MCF 10A (cell line): ENCODE measurements around the gene BACE1. TPM values are rescaled to one million over a fixed set of nuclear protein-coding genes. Genes with fewer than 3 reads are reported as not detected.
"Not testable (repeated sequence)": the region's sequence is repeated elsewhere in the genome, so short reads cannot be mapped to it uniquely, and the experiment has no call there.

ENCODE experiments used
- BruUV-seq: library from RNA; stranded (reverse); fragments of 400-500 nt; replicated peaks from 2 replicates; lab custom pipeline; 2021; lab: Mats Ljungman, UMichigan
- CTCF ChIA-PET: fragments of 300-600 bp; sonication (Branson Sonifier 250); formaldehyde crosslinking; extraction: SDS; loops from one replicate; lab custom pipeline; 2021; ENCODE audit warnings: antibody characterized with exemption, inconsistent platforms; lab: Yijun Ruan, JAX
- POLR2A ChIA-PET: fragments of 300-600, 350-650 bp; sonication (Branson Sonifier 250); formaldehyde crosslinking; extraction: SDS; loops from one replicate; lab custom pipeline; 2020; ENCODE audit warnings: antibody characterized with exemption, inconsistent platforms; lab: Yijun Ruan, JAX
- DNase-seq: peaks from one replicate; pipeline ENCODE4 v3.0.0-alpha.2; 2018; ENCODE audit not compliant: unreplicated experiment
- H3K27ac Mint-ChIP-seq: one replicate; pipeline ENCODE4 v1.8.0; 2022; ENCODE audit warnings: mild to moderate bottlenecking, low read depth, mixed read lengths; ENCODE audit not compliant: unreplicated experiment
- H3K27me3 Mint-ChIP-seq: one replicate; pipeline ENCODE4 v1.8.0; 2022; ENCODE audit warnings: mixed read lengths; ENCODE audit not compliant: insufficient read depth, unreplicated experiment
- H3K36me3 Mint-ChIP-seq: one replicate; pipeline ENCODE4 v1.8.0; 2022; ENCODE audit warnings: mild to moderate bottlenecking, moderate library complexity, mixed read lengths; ENCODE audit not compliant: insufficient read depth, unreplicated experiment
- H3K4me1 Mint-ChIP-seq: one replicate; pipeline ENCODE4 v1.8.0; 2022; ENCODE audit warnings: mixed read lengths; ENCODE audit not compliant: insufficient read depth, unreplicated experiment
- H3K4me3 Mint-ChIP-seq: one replicate; pipeline ENCODE4 v1.8.0; 2022; ENCODE audit warnings: mild to moderate bottlenecking, moderate library complexity, mixed read lengths; ENCODE audit not compliant: unreplicated experiment
- H3K9me3 Mint-ChIP-seq: one replicate; pipeline ENCODE4 v1.8.0; 2022; ENCODE audit warnings: mixed read lengths; ENCODE audit not compliant: unreplicated experiment
- intact Hi-C: fragments of 100-400 bp; cut with micrococcal nuclease; formaldehyde crosslinking; loops from 2 replicates; pipeline ENCODE4 v1.14.1; 2022
- total RNA-seq: library from RNA; stranded (reverse); gene quantifications from 2 replicates; pipeline ENCODE4 v1.2.3, GENCODE V29; 2022
- TF ChIP-seq, protein P1 (sequence below): fragments of 200-600 bp; IDR thresholded peaks from one replicate; pipeline ENCODE4 v1.8.0; 2022; ENCODE audit warnings: antibody characterized with exemption, mild to moderate bottlenecking; ENCODE audit not compliant: unreplicated experiment

Gene BACE1
- total RNA-seq, 1 experiment from 2014 or later, result 15.8 TPM

DNA sequence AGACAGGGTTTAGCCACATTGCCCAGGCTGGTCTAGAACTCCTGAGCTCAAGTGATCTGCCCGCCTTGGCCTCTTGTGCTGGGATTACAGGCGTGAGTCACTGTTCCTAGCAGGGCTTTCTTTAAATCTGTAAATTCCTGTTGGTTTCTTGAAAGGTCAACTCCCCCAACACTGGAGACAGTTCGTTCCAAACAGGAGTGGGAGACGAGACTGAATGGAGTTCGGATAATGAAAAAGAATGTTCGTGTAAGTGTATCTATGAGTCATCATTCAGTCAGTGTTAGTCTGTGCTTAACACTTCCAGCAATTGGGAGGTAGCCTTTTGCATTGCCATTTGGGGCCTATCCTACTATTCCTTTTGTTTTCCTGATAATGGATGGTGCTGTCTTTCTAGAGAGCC is 34.9 kb downstream of the BACE1 start:
- H3K4me1 Mint-ChIP-seq, result peaks cover 11% of the 10 kb centered on the region
- ChIA-PET CTCF (interaction anchor here (0.7 kb wide), 2 partner anchors 184 to 537 kb away, joined by 4 read pairs; no protein-coding TSS in a partner anchor), POLR2A (interaction anchor here (0.5 to 0.8 kb wide), 2 partner anchors 13 to 1122 kb away, joined by 3 to 4 read pairs; no protein-coding TSS in a partner anchor)
- H3K9me3 Mint-ChIP-seq, result no peaks in the 10 kb centered on the region
- peak overlapping the region; percentile 78 for H3K27ac Mint-ChIP-seq
- no peaks in the 10 kb centered on the region for H3K27me3 Mint-ChIP-seq
- H3K36me3 Mint-ChIP-seq, result peaks cover 49% of the 10 kb centered on the region
- H3K4me3 Mint-ChIP-seq, result peak overlapping the region; percentile 23
- TF ChIP-seq, protein P1, sequence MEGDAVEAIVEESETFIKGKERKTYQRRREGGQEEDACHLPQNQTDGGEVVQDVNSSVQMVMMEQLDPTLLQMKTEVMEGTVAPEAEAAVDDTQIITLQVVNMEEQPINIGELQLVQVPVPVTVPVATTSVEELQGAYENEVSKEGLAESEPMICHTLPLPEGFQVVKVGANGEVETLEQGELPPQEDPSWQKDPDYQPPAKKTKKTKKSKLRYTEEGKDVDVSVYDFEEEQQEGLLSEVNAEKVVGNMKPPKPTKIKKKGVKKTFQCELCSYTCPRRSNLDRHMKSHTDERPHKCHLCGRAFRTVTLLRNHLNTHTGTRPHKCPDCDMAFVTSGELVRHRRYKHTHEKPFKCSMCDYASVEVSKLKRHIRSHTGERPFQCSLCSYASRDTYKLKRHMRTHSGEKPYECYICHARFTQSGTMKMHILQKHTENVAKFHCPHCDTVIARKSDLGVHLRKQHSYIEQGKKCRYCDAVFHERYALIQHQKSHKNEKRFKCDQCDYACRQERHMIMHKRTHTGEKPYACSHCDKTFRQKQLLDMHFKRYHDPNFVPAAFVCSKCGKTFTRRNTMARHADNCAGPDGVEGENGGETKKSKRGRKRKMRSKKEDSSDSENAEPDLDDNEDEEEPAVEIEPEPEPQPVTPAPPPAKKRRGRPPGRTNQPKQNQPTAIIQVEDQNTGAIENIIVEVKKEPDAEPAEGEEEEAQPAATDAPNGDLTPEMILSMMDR, result no peak
- intact Hi-C loops, result no loop called here
- BruUV-seq, result no TSS peak
- DNase-seq, result peak; percentile 89

DNA sequence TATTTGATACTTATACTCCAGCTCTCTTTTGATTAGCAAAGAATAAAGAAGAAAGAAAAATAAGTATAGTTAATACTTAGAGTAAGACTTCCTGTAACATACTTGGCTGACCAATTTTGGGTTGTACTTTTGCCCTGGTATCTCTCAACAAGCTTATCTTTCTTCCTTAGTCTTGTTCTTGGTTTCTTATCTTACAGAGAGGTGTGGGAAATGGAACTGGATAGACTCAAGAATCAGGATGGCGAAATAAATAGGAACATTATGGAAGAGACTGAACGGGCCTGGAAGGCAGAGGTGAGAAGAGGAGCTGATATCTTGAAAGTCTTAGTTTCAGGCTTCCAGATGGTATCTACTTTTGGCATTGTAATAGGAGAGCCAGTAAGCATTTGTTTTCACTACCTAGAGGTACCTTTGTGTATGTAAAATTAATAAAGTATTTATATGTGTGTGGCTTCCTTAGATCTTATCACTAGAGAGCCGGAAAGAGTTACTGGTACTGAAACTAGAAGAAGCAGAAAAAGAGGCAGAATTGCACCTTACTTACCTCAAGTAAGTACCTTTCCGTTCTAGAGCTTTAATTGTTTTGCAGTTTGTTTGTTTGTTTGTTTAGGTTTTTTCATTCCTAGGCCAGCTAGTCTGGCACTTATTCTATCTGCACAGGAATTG is 36.2 kb downstream of the BACE1 start:
- TF ChIP-seq, protein P1, result no peak
- Mint-ChIP-seq H3K4me1 (peaks cover 11% of the 10 kb centered on the region), H3K27me3 (no peaks in the 10 kb centered on the region), H3K4me3 (no peak overlapping the region), H3K9me3 (no peaks in the 10 kb centered on the region), H3K27ac (no peak overlapping the region), H3K36me3 (peaks cover 50% of the 10 kb centered on the region)
- intact Hi-C loops, result no loop called here
- ChIA-PET POLR2A (no interaction called here), CTCF (no interaction called here)
- no peak for DNase-seq
- BruUV-seq, result no TSS peak

DNA sequence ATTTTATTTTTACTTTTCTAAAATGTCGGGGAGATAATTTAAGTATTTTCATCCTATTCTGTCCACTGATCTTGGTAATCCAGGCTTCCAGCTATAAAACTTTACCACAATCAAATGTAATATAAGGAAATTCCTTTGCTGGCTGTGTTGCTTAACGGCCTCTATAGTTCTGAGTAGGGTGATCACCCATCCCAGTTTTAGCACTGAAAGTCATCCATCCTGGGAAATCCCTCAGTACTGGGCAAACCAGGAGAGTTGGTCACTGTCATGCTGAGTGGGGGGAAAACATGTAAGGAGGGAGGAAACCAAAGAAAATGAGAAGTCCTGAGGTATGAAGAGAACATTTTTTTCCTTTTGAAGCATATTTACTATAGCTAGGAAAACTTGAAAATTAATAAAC is 37.7 kb downstream of the BACE1 start:
- no peak overlapping the region for H3K4me3 Mint-ChIP-seq
- no peaks in the 10 kb centered on the region for H3K9me3 Mint-ChIP-seq
- no peak overlapping the region for H3K27ac Mint-ChIP-seq
- TF ChIP-seq, protein P1, result no peak
- no peak for DNase-seq
- BruUV-seq, result no TSS peak
- intact Hi-C loops, result no loop called here
- ChIA-PET POLR2A (no interaction called here), CTCF (no interaction called here)
- peaks cover 21% of the 10 kb centered on the region for H3K4me1 Mint-ChIP-seq
- peaks cover 40% of the 10 kb centered on the region for H3K36me3 Mint-ChIP-seq
- H3K27me3 Mint-ChIP-seq, result no peaks in the 10 kb centered on the region

DNA sequence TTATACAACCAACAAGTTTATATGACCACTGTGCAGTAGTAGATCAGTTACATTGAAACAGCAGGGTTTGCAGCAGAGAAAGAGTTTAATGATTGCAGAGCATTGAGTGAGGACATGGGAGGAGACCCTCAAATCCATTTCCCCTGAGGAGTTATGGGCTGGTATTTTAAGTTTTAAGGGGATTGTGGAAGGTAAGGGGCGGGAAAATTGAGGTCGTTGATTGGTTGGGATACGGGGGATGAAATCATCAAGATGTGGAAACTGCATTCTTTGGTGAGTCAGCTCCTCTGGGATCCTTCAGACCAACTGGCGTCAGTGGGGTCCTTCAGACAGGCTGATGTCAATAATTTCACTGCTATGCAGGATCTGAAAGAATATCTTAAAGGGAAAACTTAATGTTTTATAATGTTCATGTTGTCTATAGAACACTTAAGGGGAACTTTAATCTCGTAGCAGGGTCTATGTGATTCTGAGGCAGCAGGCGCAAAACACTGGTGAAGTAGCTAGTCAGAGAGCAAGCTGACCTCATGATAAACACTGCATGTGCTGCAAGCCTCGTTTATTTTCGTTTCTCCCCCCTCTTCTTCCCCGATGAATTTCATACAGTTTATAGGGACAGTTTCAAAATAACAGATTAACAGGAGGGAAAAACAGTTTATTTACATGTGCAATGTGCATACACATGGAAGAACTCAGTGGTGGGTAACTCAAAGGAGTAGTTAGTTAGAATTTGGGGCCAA is 42.3 kb downstream of the BACE1 start:
- peaks cover 11% of the 10 kb centered on the region for H3K4me1 Mint-ChIP-seq
- no peak overlapping the region for H3K4me3 Mint-ChIP-seq
- CTCF ChIA-PET, result no interaction called here
- TF ChIP-seq, protein P1, result no peak
- peak; percentile 79 for DNase-seq
- no peaks in the 10 kb centered on the region for H3K9me3 Mint-ChIP-seq
- no TSS peak for BruUV-seq
- H3K27me3 Mint-ChIP-seq, result no peaks in the 10 kb centered on the region
- no peak overlapping the region for H3K27ac Mint-ChIP-seq
- POLR2A ChIA-PET, result interaction anchor here (1.4 kb wide), 1 partner anchor 12 kb away, joined by 5 read pairs; no protein-coding TSS in a partner anchor
- intact Hi-C loops, result no loop called here
- peaks cover 34% of the 10 kb centered on the region for H3K36me3 Mint-ChIP-seq

DNA sequence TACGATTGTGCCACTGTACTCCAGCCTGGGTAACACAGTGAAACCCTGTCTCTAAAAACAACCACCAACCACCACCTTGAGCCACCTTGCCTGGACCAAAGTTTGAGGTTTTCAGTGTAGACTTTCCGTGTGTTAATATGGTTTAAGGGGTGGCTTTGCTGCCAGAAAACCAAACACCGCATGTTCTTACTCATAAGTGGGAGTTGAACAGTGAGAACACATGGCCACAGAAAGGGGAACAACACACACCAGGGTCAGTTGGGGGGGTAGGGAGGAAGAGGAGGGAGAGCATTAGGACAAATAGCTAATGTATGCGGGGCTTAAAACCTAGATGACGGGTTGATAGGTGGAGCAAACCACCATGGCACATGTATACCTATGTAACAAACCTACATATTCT is 43.9 kb downstream of the BACE1 start:
- H3K36me3 Mint-ChIP-seq, result peaks cover 36% of the 10 kb centered on the region
- BruUV-seq, H3K9me3 Mint-ChIP-seq, DNase-seq, H3K27ac Mint-ChIP-seq, H3K4me3 Mint-ChIP-seq, intact Hi-C loops, H3K27me3 Mint-ChIP-seq: not testable (repeated sequence)
- peaks cover 11% of the 10 kb centered on the region for H3K4me1 Mint-ChIP-seq
- ChIA-PET CTCF (interaction anchor here (0.6 kb wide), 1 partner anchor 15 kb away, joined by 3 read pairs; no protein-coding TSS in a partner anchor), POLR2A (interaction anchor here (0.6 kb wide), 1 partner anchor 92 kb away, joined by 3 read pairs; no protein-coding TSS in a partner anchor)
